GM12801 (cell line): ENCODE data around the gene MACROD2.

Source experiments
- CTCF ChIP-seq: IDR thresholded peaks from one replicate; pipeline ENCODE4 v1.5.1; 2011; ENCODE audit warnings: control low read depth; ENCODE audit not compliant: insufficient read length; ENCODE audit errors: extremely low read depth

Gene MACROD2

GRCh38 chr20:14450256-14450655 is 454.9 kb downstream of the MACROD2 start:
- no peak for TF ChIP-seq CTCF

GRCh38 chr20:14451458-14451857 is 456.1 kb downstream of the MACROD2 start:
- TF ChIP-seq CTCF = no peak

GRCh38 chr20:14453259-14453658 is 457.9 kb downstream of the MACROD2 start:
- TF ChIP-seq CTCF = no peak

- no peak for TF ChIP-seq CTCF
Observed at GRCh38 chr20:14454296-14454695, 459.0 kb downstream of the MACROD2 start.

- no peak for TF ChIP-seq CTCF
Observed at GRCh38 chr20:14470231-14470899, 475.0 kb downstream of the MACROD2 start.

GRCh38 chr20:14470977-14471661 is 475.8 kb downstream of the MACROD2 start:
- TF ChIP-seq CTCF = no peak

- no peak for TF ChIP-seq CTCF
Observed at GRCh38 chr20:14477125-14477524, 481.8 kb downstream of the MACROD2 start.
